ENCODE data around the gene KIAA1210. TPM values are rescaled to one million over a fixed set of nuclear protein-coding genes. Genes with fewer than 3 reads are reported as not detected.

Gene KIAA1210
- polyA plus RNA-seq (2011; rRNA removed) (not detected in 2 replicates), polyA minus RNA-seq (2011; rRNA and poly(A)+ RNA removed) (not detected in 2 replicates)

- TF ChIP-seq CTCF (IDR thresholded peaks at IDR 0.05; ENCODE audit: low read depth, low read length) = no peak
Measured at GRCh38 chrX:119127650-119128049, at the start of gene KIAA1210. Gene KIAA1210, minus strand, starts transcription at chrX:119127812. Its CDS starts 4,170 bp downstream, at chrX:119123642.

GRCh38 chrX:119177278-119177677, 49.7 kb upstream of the KIAA1210 start:
- DNase-seq (ENCODE audit: low read depth, low spot score) = no peak
- no peak for TF ChIP-seq CTCF (IDR thresholded peaks at IDR 0.05; ENCODE audit: low read depth, low read length)
- Histone ChIP-seq H3K4me3 (ENCODE audit: low read depth, low read length) (no peak overlapping the region), H3K27me3 (ENCODE audit: control insufficient read depth, insufficient read depth, low read length) (no peaks in the 10 kb centered on the region), H3K27ac (ENCODE audit: low read depth, low read length) (no peak overlapping the region), H3K9me3 (ENCODE audit: control insufficient read depth, insufficient read depth, low read length) (no peaks in the 10 kb centered on the region)
- POLR2A ChIA-PET = no interaction called here
- CTCF ChIA-PET = no interaction called here

More at GRCh38 chrX:119127650-119128049, at the start of gene KIAA1210:
- H3K9me3 ChIP-seq (ENCODE audit: control insufficient read depth, insufficient read depth, low read length) = no peaks in the 10 kb centered on the region
- no peak within 1 kb of the TSS for H3K4me3 ChIP-seq (ENCODE audit: low read depth, low read length)
- DNase-seq (ENCODE audit: low read depth, low spot score) = no peak
- H3K27ac ChIP-seq (ENCODE audit: low read depth, low read length) = no peak within 1 kb of the TSS
- no peaks in the 10 kb centered on the region for H3K27me3 ChIP-seq (ENCODE audit: control insufficient read depth, insufficient read depth, low read length)
- CTCF ChIA-PET = no interaction called here
- POLR2A ChIA-PET = no interaction called here

- no peak for TF ChIP-seq CTCF (IDR thresholded peaks at IDR 0.05; ENCODE audit: low read depth, low read length)
- Histone ChIP-seq H3K4me3 (ENCODE audit: low read depth, low read length) (no peak overlapping the region), H3K27me3 (ENCODE audit: control insufficient read depth, insufficient read depth, low read length) (no peaks in the 10 kb centered on the region), H3K9me3 (ENCODE audit: control insufficient read depth, insufficient read depth, low read length) (no peaks in the 10 kb centered on the region), H3K27ac (ENCODE audit: low read depth, low read length) (no peak overlapping the region)
- DNase-seq (ENCODE audit: low read depth, low spot score) = no peak
- CTCF ChIA-PET = no interaction called here
- POLR2A ChIA-PET = no interaction called here
Measured at GRCh38 chrX:119174900-119175299, 47.3 kb upstream of the KIAA1210 start.

GRCh38 chrX:119168104-119168503, 40.5 kb upstream of the KIAA1210 start:
- DNase-seq (ENCODE audit: low read depth, low spot score) = no peak
- Histone ChIP-seq H3K4me3 (ENCODE audit: low read depth, low read length) (no peak overlapping the region), H3K27ac (ENCODE audit: low read depth, low read length) (no peak overlapping the region), H3K9me3 (ENCODE audit: control insufficient read depth, insufficient read depth, low read length) (no peaks in the 10 kb centered on the region), H3K27me3 (ENCODE audit: control insufficient read depth, insufficient read depth, low read length) (peaks cover 3% of the 10 kb centered on the region)
- ChIA-PET POLR2A (no interaction called here), CTCF (no interaction called here)
- no peak for TF ChIP-seq CTCF (IDR thresholded peaks at IDR 0.05; ENCODE audit: low read depth, low read length)

- POLR2A ChIA-PET = no interaction called here
- Histone ChIP-seq H3K9me3 (ENCODE audit: control insufficient read depth, insufficient read depth, low read length) (no peaks in the 10 kb centered on the region), H3K4me3 (ENCODE audit: low read depth, low read length) (no peak overlapping the region), H3K27ac (ENCODE audit: low read depth, low read length) (no peak overlapping the region), H3K27me3 (ENCODE audit: control insufficient read depth, insufficient read depth, low read length) (no peaks in the 10 kb centered on the region)
- TF ChIP-seq CTCF (IDR thresholded peaks at IDR 0.05; ENCODE audit: low read depth, low read length) = no peak
- DNase-seq (ENCODE audit: low read depth, low spot score) = no peak
- CTCF ChIA-PET = no interaction called here
Measured at GRCh38 chrX:119158226-119158625, 30.6 kb upstream of the KIAA1210 start.

Measured in AG04450 (cell line).